Kidney capillary endothelial cell (primary cell): ENCODE data around the gene XXYLT1.

Source experiments
- DNase-seq: peaks from one replicate; pipeline ENCODE4 v3.0.0-alpha.2; 2018; ENCODE audit warnings: low spot score

Gene XXYLT1

GRCh38 chr3:195168009-195168762 lies 102.8 kb downstream of the XXYLT1 start:
- no peak for DNase-seq

GRCh38 chr3:195165790-195166189 lies 105.2 kb downstream of the XXYLT1 start:
- no peak for DNase-seq

- DNase-seq, result no peak
Measured at GRCh38 chr3:195165265-195165609, 105.7 kb downstream of the XXYLT1 start.

GRCh38 chr3:195164573-195165264 lies 106.2 kb downstream of the XXYLT1 start:
- no peak for DNase-seq

- DNase-seq, result no peak
Measured at GRCh38 chr3:195163719-195164572, 107.0 kb downstream of the XXYLT1 start.

GRCh38 chr3:195162816-195163215 lies 108.1 kb downstream of the XXYLT1 start:
- DNase-seq, result no peak

GRCh38 chr3:195162033-195162669 lies 108.8 kb downstream of the XXYLT1 start:
- DNase-seq, result peak; percentile 91

- no peak for DNase-seq
Measured at GRCh38 chr3:195160908-195161434, 110.0 kb downstream of the XXYLT1 start.

GRCh38 chr3:195160257-195160898 lies 110.6 kb downstream of the XXYLT1 start:
- DNase-seq, result peak; percentile 94

GRCh38 chr3:195159814-195160165 lies 111.2 kb downstream of the XXYLT1 start:
- no peak for DNase-seq

GRCh38 chr3:195159117-195159813 lies 111.7 kb downstream of the XXYLT1 start:
- DNase-seq, result no peak

- no peak for DNase-seq
Measured at GRCh38 chr3:195156286-195156890, 114.6 kb downstream of the XXYLT1 start.

- no peak for DNase-seq
Measured at GRCh38 chr3:195155570-195156241, 115.3 kb downstream of the XXYLT1 start.

- DNase-seq, result peak; percentile 95
Measured at GRCh38 chr3:195154793-195155535, 116.0 kb downstream of the XXYLT1 start.

- DNase-seq, result no peak
Measured at GRCh38 chr3:195154111-195154791, 116.7 kb downstream of the XXYLT1 start.

- no peak for DNase-seq
Measured at GRCh38 chr3:195153653-195154052, 117.3 kb downstream of the XXYLT1 start.

- DNase-seq, result no peak
Measured at GRCh38 chr3:195153130-195153529, 117.8 kb downstream of the XXYLT1 start.

GRCh38 chr3:195151866-195152541 lies 119.0 kb downstream of the XXYLT1 start:
- peak; percentile 95 for DNase-seq
